Islet of Langerhans (tissue), 1 donor: Measurements from ENCODE around the gene NAT10.
"Not testable (repeated sequence)": the region's sequence is repeated elsewhere in the genome, so short reads cannot be mapped to it uniquely, and the experiment has no call there.

Source experiments
- FAIRE-seq: peaks from one replicate; lab custom pipeline; 2011; peaks lifted over from hg19 to GRCh38; lab: Jason Lieb, UNC

Gene NAT10

GRCh38 chr11:34105079-34105956 is at the start of gene NAT10:
Gene NAT10 (plus strand): TSS chr11:34105629. CDS start chr11:34108226, 2,597 bp downstream.
- FAIRE-seq: no peak

DNA sequence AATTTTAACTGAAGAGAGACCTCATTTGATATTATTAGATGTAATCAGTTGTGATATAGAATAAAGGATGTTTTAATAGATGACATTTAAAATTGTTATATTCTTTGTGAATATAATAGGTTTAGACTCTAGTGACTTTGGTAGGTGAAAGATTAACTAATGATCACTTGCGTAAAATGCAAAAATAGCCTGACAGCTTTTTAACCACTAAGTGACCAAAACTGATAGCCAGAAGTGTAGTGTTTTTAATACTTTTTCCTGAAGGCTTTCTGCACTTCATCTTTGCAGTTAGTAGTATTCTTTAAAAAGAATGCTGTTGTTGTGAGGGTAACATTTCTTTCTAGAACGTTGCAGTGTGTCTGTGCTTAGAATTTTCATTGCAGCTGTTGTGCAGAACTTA is 48.8 kb upstream of the NAT10 start:
- FAIRE-seq: no peak

DNA sequence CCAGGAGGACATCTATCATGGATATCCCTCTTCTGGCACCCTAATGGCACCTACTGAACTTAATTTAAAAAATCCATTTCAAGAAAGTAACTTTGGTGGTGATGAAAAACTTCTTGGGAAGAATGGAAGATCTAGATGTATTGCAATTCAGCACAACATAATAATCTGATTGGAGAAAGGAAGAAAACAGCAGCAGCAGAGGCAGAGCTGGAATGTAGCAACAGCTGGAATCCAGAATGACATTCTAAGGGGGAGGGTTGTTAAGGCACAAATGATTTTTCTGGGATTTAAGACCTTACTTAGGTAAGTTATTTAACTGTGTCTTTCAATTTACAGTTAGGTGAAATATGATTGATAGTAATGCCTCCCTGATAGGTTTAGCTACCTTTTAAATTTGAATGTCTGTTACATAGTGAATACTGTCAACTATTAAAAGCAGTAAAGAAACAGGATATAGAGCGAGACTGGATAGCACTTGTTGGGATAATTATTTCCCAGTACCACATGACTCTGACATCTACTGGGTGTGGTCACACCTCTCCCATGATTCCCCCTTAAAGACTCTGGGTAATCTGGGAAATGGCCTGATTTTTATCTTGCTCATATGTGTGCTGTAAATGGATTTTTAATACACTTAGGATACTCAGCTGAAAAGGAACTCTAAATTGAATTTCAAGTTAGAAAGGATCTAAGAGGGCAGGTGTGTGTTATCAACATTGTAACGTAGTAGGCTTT is 42.2 kb upstream of the NAT10 start:
- no peak for FAIRE-seq

GRCh38 chr11:34064291-34064690 is 41.1 kb upstream of the NAT10 start:
- no peak for FAIRE-seq

DNA sequence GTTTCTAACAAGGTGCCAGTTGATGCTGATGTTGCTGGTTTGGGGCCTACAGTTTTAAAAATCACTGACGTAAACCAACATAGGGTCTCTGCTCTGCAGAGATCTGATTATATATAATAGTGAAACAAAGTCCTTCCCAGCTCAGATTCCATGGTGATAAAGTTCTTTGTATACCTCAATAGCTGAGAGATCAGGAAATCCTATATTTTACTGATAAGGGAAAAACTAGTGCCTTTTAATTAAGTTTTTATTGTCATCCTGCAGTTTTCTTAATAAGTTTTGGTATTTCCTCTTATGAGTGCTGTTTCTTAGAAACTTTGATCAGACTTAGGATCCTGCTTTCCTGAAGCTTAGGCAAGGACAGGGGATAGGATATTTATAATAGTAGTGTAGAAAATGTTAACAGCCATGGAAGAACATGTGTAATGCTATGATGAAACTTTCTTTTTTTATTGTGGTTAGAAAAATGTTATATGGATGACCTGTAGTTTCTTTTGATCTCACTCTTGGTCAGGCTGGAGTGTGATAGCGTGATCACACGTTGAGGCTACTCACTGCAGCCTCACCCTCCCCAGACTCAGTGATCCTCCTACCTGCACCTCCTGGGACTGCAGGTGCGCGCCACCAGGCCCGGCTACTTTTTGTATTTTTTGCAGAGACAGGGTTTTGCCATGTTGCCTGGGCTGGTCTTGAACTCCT is 39.8 kb upstream of the NAT10 start:
- FAIRE-seq: no peak

DNA sequence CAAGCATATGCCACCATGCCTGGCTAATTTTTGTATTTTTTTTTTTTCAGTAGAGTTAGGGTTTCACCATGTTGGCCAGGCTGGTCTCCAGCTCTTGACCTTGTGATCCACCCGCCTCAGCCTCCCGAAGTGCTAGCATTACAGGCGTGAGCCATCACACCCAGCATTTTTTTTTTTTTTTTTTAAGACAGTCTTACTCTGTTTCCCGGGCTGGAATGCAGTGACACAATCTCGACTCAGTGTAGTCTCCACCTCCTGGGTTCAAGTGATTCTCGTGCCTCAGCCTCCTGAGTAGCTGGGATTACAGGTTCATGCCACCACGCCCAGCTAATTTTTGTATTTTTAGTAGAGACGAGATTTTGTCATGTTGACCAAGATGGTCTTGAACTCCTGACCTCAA is 38.7 kb upstream of the NAT10 start:
- FAIRE-seq: not testable (repeated sequence)

GRCh38 chr11:34067383-34068065 is 37.9 kb upstream of the NAT10 start:
- FAIRE-seq: no peak

GRCh38 chr11:34068111-34068510 is 37.3 kb upstream of the NAT10 start:
- FAIRE-seq: peak; percentile 84

GRCh38 chr11:34071306-34071705 is 34.1 kb upstream of the NAT10 start:
- peak; percentile 38 for FAIRE-seq

DNA sequence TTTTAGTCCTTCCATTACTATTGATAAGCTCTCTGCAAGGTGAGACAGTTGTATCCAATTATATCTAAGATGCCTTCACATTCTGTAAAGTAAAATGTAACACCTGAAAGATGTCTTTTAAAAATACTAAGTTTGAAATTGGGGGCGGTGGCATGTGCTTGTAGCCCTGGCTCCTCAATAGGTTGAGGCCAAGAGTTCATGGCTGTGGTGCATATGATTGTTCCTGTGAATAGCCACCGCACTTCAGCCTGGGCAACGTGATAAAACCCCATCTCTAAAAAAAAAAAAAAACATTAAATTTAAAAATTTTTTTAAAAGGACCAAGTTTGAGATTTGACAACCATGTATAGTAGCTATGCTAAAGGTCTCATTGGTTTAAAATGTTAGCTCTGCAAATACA is 33.4 kb upstream of the NAT10 start:
- FAIRE-seq: no peak

DNA sequence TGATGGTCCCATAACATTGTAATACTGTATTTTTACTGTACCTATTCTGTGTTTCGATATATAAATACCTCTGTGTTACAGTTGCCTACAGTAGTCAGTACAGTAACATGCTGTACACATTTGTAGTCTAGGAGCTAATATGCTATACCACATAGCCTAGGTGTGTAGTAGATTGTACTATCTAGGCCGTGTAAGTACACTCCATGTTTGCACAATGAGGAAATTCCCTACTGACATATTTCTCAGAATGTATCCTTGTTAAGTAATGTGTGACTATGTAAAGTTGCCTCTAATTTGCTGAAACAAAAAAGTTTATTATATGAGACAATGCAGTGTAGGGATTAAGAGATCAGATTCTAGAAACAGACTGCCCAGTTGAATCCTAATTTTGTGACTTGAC is 32.6 kb upstream of the NAT10 start:
- no peak for FAIRE-seq

DNA sequence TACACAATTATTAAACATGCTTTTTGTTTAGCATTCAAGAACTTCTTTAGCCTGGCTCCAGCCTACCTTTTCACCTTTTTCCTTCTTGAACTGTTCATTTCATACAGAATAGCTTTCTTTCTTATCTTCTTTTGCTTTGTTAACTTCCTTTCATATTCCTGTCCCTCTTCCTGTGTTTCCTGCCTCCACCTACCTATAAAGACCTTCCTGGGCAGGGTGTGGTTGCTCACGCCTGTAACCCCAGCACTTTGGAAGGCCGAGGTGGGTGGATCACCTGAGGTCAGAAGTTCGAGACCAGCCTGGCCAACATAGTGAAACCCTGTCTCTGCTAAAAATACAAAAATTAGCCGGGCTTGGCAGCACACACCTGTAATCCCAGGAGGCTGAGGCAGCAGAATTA is 31.0 kb upstream of the NAT10 start:
- no peak for FAIRE-seq

- no peak for FAIRE-seq
Measured at GRCh38 chr11:34075178-34075820, 30.1 kb upstream of the NAT10 start.

DNA sequence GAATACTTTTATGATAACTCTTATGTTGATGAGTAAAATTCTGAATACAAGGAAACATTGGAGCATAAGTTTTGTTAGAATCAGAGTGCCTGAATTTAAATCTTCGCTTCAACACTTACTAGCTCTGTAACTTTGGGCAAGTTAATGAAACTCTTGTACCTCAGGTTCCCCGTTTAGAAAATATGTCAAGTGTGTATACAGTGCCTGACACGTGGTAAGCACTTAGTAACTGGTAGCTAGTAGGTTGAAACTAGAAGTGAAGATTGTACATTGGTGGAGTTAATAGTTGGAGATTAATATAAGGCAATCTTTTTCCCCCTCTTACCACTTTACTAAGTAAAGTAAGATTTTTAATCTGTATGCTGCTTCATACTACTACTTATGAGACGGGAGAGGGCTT is 24.8 kb upstream of the NAT10 start:
- FAIRE-seq: no peak

GRCh38 chr11:34084637-34085036 is 20.8 kb upstream of the NAT10 start:
- no peak for FAIRE-seq

DNA sequence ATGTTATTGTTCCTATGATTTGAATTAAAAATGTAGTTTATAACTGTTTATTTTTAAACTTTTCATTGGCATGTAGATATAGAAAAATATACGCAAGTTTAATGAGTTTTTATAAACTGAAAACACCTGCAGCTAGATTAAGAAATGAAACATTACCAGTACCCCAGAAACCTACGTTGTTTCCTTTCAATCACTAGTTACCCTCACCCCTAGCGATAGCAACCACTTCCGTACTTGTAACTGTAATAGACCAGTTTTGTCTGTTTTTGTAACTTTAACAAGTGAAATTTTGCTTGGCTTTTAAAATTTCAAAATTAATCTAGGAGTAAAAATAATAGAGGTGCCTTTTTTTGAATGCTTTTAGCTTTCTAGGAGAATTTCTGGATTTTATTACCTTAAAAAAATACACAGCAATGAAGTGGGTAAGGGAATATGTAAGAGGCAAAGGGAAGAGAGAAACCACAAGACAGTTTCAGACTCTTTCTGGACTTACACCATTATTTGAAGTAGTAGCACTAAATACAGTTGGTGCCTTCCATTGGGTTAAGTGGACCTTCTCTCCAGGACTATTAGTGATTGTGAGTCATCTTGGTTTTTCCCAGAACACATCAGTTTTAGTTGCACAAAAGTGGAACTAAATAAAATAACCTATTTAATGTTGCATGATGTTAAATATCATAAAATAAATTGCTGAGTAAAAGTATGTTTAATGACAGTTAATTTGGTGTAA is 18.7 kb upstream of the NAT10 start:
- FAIRE-seq: peak; percentile 90

GRCh38 chr11:34091825-34092224 is 13.6 kb upstream of the NAT10 start:
- FAIRE-seq: peak; percentile 38

DNA sequence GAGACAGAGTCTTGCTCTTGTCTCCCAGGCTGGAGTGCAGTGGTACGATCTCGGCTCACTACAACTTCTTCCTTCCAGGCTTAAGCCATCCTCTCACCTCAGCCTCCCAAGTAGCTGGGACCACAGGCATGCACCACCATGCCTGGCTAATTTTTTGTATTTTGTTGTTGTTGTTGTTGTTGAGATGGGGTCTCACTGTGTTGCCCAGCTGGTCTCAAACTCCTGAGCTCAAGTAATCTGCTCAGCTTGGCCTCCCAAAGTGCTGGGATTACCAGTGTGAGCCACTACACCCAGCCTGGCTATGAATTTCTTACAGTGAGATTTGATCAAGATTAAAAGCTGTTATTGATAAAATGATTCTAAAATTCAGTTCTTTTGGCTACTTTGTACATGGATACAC is 10.5 kb upstream of the NAT10 start:
- not testable (repeated sequence) for FAIRE-seq

DNA sequence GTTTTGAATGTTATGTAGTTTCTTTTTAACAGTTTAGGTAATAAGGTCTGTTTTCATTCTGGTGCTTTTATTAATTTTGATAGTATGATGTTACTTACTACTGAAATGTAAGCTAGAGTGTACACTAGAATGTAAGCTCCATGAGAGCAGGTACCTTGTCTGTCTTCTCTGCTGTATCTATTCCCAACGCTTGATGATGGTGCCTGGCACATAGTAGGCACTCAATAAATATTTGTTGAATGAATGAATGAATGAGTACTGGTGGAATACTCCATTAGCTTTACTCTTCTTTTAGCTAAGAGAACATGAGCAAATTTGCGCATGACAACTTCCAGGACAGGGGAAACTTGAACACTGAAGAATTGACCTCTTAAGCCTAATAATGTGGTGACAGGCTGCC is 6.6 kb upstream of the NAT10 start:
- peak; percentile 58 for FAIRE-seq

GRCh38 chr11:34104680-34105078 is 750 bp upstream of the NAT10 start:
- no peak for FAIRE-seq

DNA sequence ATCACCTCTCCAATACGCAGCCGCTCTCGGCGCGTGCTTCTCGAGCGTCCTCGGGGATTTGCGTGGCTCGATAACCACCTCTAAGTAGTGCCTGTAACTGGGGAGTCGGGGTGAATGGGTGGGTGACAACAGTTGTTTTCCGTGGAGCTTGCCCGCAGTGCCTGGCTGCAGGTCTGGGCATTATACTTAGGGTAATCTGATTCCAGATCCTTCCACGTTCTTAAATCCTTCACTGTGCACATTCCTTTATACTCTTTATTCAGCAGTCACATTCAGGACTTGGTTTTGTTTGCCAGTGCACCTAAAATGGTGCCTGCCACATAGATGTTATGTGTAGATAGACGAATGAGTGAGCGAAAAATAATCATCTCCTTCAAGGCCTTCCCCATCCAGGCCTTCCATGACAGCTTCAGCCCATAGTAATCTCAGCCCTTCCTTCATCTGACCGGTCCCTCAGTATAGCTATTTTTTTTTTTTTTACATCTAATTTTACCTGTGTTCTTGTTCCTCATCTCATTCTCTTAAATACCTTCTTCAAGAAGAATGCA is 602 bp downstream of the NAT10 start:
- FAIRE-seq: no peak
